Mesendoderm (in vitro differentiated cells): ENCODE data around the gene PRKD1.
A peak's percentile ranks its signal among the peaks of the same experiment; 100 is the strongest.

Experiments used
- DNase-seq: peaks from one replicate; pipeline ENCODE4 v3.0.0; 2013
- H2AK5ac ChIP-seq: 2 replicates; pipeline ENCODE4 v1.6.1; 2013; ENCODE audit warnings: low read length, inconsistent platforms
- H2BK120ac ChIP-seq: 2 replicates; pipeline ENCODE4 v1.6.1; 2013; ENCODE audit warnings: low read depth, mild to moderate bottlenecking, low read length, moderate library complexity, mixed read lengths
- H2BK15ac ChIP-seq: replicated peaks from 2 replicates; pipeline ENCODE4 v1.6.1; 2013; ENCODE audit warnings: low read depth, mild to moderate bottlenecking, moderate library complexity
- H2BK5ac ChIP-seq: 2 replicates; pipeline ENCODE4 v1.6.1; 2013; ENCODE audit warnings: low read length, inconsistent platforms
- H3K18ac ChIP-seq: 2 replicates; pipeline ENCODE4 v1.6.1; 2013; ENCODE audit warnings: mild to moderate bottlenecking, low read length, mixed read lengths
- H3K23ac ChIP-seq: one replicate; pipeline ENCODE4 v1.6.1; 2013; ENCODE audit warnings: low read length
- H3K27ac ChIP-seq: 2 replicates; pipeline ENCODE4 v1.5.1; 2013; ENCODE audit warnings: low read depth, mild to moderate bottlenecking, inconsistent platforms, low read length, moderate library complexity
- H3K27me3 ChIP-seq: 2 replicates; pipeline ENCODE4 v1.6.1; 2013; ENCODE audit warnings: low read length, control low read depth, mild to moderate bottlenecking, inconsistent platforms; ENCODE audit not compliant: insufficient read depth, poor library complexity
- H3K36me3 ChIP-seq: 2 replicates; pipeline ENCODE4 v1.6.1; 2013; ENCODE audit warnings: low read length, inconsistent platforms; ENCODE audit not compliant: control insufficient read depth, insufficient read depth
- H3K4ac ChIP-seq: one replicate; pipeline ENCODE4 v1.6.1; 2013; ENCODE audit warnings: low read depth, mild to moderate bottlenecking, low read length, moderate library complexity
- H3K4me1 ChIP-seq: 2 replicates; pipeline ENCODE4 v1.6.1; 2013; ENCODE audit warnings: low read depth, low read length, inconsistent platforms; ENCODE audit not compliant: control insufficient read depth
- H3K4me2 ChIP-seq: 2 replicates; pipeline ENCODE4 v1.6.1; 2013; ENCODE audit warnings: low read length
- H3K4me3 ChIP-seq: 2 replicates; pipeline ENCODE4 v1.5.1; 2013; ENCODE audit warnings: mild to moderate bottlenecking, low read length
- H3K56ac ChIP-seq: one replicate; pipeline ENCODE4 v1.6.1; 2013; ENCODE audit warnings: low read length
- H3K79me1 ChIP-seq: 2 replicates; pipeline ENCODE4 v1.6.1; 2013; ENCODE audit warnings: low read length, inconsistent platforms
- H3K79me2 ChIP-seq: 2 replicates; pipeline ENCODE4 v1.6.1; 2013; ENCODE audit warnings: mild to moderate bottlenecking, low read length; ENCODE audit not compliant: control insufficient read depth, insufficient read depth
- H3K9ac ChIP-seq: 2 replicates; pipeline ENCODE4 v1.6.1; 2013; ENCODE audit warnings: low read length, inconsistent platforms
- H4K5ac ChIP-seq: one replicate; pipeline ENCODE4 v1.6.1; 2013; ENCODE audit warnings: low read length
- H4K8ac ChIP-seq: one replicate; pipeline ENCODE4 v1.6.1; 2013; ENCODE audit warnings: low read depth, mild to moderate bottlenecking, control low read depth, low read length, moderate library complexity
- WGBS: extraction: QIAGEN DNeasy Blood & Tissue Kit; methylation state at CpG from one replicate; pipeline ENCODE4 v1.1.7; 2013; ENCODE audit warnings: low lambda C conversion rate, missing lambda C conversion rate; ENCODE audit not compliant: insufficient coverage; ENCODE audit errors: extremely low coverage; 5-methylcytosine and 5-hydroxymethylcytosine counted together

PRKD1 gene

GRCh38 chr14:29763342-29763858, 164.2 kb downstream of the PRKD1 start:
- Histone ChIP-seq H3K18ac (no peak overlapping the region), H3K23ac (no peak overlapping the region), H3K56ac (no peak overlapping the region), H3K9ac (no peak overlapping the region), H3K79me2 (peaks cover 2% of the 10 kb centered on the region), H2BK120ac (no peak overlapping the region), H4K5ac (no peak overlapping the region), H2BK5ac (no peak overlapping the region), H3K4me1 (peaks cover 3% of the 10 kb centered on the region), H4K8ac (no peak overlapping the region), H3K79me1 (peaks cover 4% of the 10 kb centered on the region), H3K4me2 (no peak overlapping the region), H2BK15ac (no peak overlapping the region), H3K4me3 (no peak overlapping the region), H3K4ac (no peak overlapping the region), H3K27me3 (no peaks in the 10 kb centered on the region), H2AK5ac (no peak overlapping the region), H3K36me3 (no peaks in the 10 kb centered on the region), H3K27ac (no peak overlapping the region)
- no CpG with 5 or more reads among the region's 2 CpGs for WGBS
- DNase-seq: no peak

GRCh38 chr14:29759521-29760340, 167.9 kb downstream of the PRKD1 start:
- Histone ChIP-seq H3K36me3 (no peaks in the 10 kb centered on the region), H3K4ac (no peak overlapping the region), H3K27ac (no peak overlapping the region), H2BK120ac (no peak overlapping the region), H3K4me1 (no peaks in the 10 kb centered on the region), H3K4me2 (no peak overlapping the region), H2BK5ac (no peak overlapping the region), H2BK15ac (no peak overlapping the region), H2AK5ac (no peak overlapping the region), H3K4me3 (no peak overlapping the region), H4K8ac (no peak overlapping the region), H3K27me3 (no peaks in the 10 kb centered on the region), H3K79me1 (peaks cover 7% of the 10 kb centered on the region), H3K9ac (no peak overlapping the region), H3K18ac (no peak overlapping the region), H3K56ac (no peak overlapping the region), H4K5ac (no peak overlapping the region), H3K23ac (no peak overlapping the region), H3K79me2 (peaks cover 6% of the 10 kb centered on the region)
- WGBS: no CpG with 5 or more reads among the region's 6 CpGs
- no peak for DNase-seq

GRCh38 chr14:29757711-29758233, 169.9 kb downstream of the PRKD1 start:
- no peak overlapping the region for H3K9ac ChIP-seq
- WGBS: no CpG with 5 or more reads among the region's 3 CpGs
- no peak overlapping the region for H3K4me3 ChIP-seq
- peaks cover 7% of the 10 kb centered on the region for H3K79me1 ChIP-seq
- H3K36me3 ChIP-seq: no peaks in the 10 kb centered on the region
- H4K5ac ChIP-seq: no peak overlapping the region
- no peak for DNase-seq
- no peak overlapping the region for H2BK15ac ChIP-seq
- peaks cover 6% of the 10 kb centered on the region for H3K79me2 ChIP-seq
- no peak overlapping the region for H3K27ac ChIP-seq
- no peak overlapping the region for H3K18ac ChIP-seq
- H3K4me1 ChIP-seq: no peaks in the 10 kb centered on the region
- H4K8ac ChIP-seq: no peak overlapping the region
- no peak overlapping the region for H2BK120ac ChIP-seq
- H3K56ac ChIP-seq: no peak overlapping the region
- no peak overlapping the region for H3K4me2 ChIP-seq
- no peak overlapping the region for H3K4ac ChIP-seq
- H3K23ac ChIP-seq: no peak overlapping the region
- no peaks in the 10 kb centered on the region for H3K27me3 ChIP-seq
- H2BK5ac ChIP-seq: no peak overlapping the region
- H2AK5ac ChIP-seq: no peak overlapping the region

- no peak overlapping the region for H2BK15ac ChIP-seq
- H3K27ac ChIP-seq: no peak overlapping the region
- H3K4me2 ChIP-seq: no peak overlapping the region
- H3K18ac ChIP-seq: no peak overlapping the region
- H3K23ac ChIP-seq: no peak overlapping the region
- H2BK5ac ChIP-seq: no peak overlapping the region
- no peak overlapping the region for H3K4ac ChIP-seq
- H3K4me3 ChIP-seq: no peak overlapping the region
- peaks cover 6% of the 10 kb centered on the region for H3K79me2 ChIP-seq
- peaks cover 7% of the 10 kb centered on the region for H3K79me1 ChIP-seq
- WGBS: no CpG with 5 or more reads among the region's 1 CpG
- no peak overlapping the region for H4K8ac ChIP-seq
- H3K36me3 ChIP-seq: no peaks in the 10 kb centered on the region
- H3K27me3 ChIP-seq: no peaks in the 10 kb centered on the region
- DNase-seq: peak; percentile 25
- no peaks in the 10 kb centered on the region for H3K4me1 ChIP-seq
- H4K5ac ChIP-seq: no peak overlapping the region
- no peak overlapping the region for H3K9ac ChIP-seq
- H2AK5ac ChIP-seq: no peak overlapping the region
- no peak overlapping the region for H2BK120ac ChIP-seq
- no peak overlapping the region for H3K56ac ChIP-seq
Measured at GRCh38 chr14:29757188-29757680, 170.4 kb downstream of the PRKD1 start.

- Histone ChIP-seq H2BK120ac (no peak overlapping the region), H3K56ac (no peak overlapping the region), H3K27me3 (no peaks in the 10 kb centered on the region), H3K4me2 (no peak overlapping the region), H3K4ac (no peak overlapping the region), H3K9ac (no peak overlapping the region), H3K36me3 (no peaks in the 10 kb centered on the region), H3K79me2 (peaks cover 6% of the 10 kb centered on the region), H2BK5ac (no peak overlapping the region), H2BK15ac (no peak overlapping the region), H2AK5ac (no peak overlapping the region), H3K27ac (no peak overlapping the region), H3K4me1 (no peaks in the 10 kb centered on the region), H3K4me3 (no peak overlapping the region), H3K79me1 (peaks cover 5% of the 10 kb centered on the region), H3K18ac (no peak overlapping the region), H4K5ac (no peak overlapping the region), H3K23ac (no peak overlapping the region), H4K8ac (no peak overlapping the region)
- WGBS: no CpG with 5 or more reads among the region's 1 CpG
- no peak for DNase-seq
Measured at GRCh38 chr14:29756019-29756385, 171.6 kb downstream of the PRKD1 start.
